ENCODE data around the gene STK32B.
"Not testable (repeated sequence)": the region's sequence is repeated elsewhere in the genome, so short reads cannot be mapped to it uniquely, and the experiment has no call there.

Gene STK32B

DNA sequence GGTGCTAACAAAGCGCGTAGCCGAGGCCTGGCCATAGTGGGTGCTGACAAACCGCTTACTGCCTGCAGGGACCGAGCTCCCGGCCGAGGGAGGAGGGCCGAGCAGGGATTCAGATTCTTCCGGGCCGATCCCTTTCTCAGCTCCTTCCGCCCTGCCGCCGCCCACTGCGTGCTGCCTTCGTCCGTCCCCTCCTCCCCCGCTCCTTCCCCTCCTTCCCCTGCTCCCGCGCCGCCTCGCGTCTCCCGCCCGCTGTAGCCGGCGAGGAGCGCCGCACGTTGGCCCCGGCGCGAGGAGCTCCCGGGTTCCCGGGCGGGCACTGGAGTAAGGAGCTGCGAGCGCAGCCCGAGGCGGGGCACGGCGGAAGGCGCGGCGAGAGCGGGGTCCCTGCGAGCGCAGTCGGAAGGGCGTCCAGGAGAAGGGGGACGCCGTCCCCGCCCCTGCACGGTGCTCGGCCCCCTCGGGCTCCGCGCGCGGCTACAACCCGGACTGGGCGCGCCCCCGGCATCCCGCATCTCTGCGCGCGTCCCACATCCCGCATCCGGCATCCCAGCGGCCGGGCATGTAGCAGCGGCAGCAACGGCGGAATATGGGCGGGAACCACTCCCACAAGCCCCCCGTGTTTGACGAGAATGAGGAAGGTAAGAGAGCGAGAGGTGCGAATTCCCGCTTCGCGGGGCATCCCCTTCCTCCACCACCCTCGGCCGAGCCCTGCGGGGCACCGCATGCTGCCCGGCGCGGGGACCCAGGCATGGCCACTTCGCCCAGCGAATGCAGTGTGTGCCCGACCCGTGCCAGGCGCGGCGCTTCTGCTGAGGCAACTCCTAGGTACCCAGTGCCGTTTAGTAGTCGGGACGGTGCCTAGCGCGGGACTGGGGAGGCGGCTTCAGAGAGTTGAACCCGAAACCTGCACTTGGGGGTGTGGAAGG, at the start of gene STK32B:
Gene STK32B (plus strand): TSS at position 203 of the 926 bp plus-strand sequence.
- peak; percentile 39 for DNase-seq (ENCODE audit: low read depth)

GRCh38 chr4:5001641-5002040, 49.6 kb upstream of the STK32B start:
- DNase-seq (ENCODE audit: low read depth), result not testable (repeated sequence)

DNA sequence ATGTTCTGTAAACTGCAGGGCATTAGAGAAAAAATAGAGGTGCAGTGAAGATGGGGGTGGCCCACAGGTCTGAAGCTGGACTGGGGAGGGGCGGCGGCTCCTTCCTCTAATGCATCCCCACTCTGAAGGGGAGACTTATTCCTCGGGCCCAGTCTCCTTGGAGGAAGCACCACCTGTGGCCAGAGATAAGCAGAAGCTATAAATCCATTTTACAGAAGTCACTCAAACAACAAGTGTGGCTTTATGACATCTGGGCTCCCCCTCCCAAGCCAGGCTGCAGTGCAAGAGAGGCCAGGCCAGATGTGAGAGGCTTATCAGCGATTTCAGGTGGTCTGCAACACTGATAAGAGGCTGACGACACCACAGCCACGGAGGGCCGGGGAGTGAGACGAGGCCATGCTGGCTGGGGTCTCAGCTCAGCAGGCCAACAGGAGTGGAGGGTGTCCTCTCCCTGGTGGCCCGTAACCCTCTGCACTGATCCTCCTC, 47.9 kb upstream of the STK32B start:
- DNase-seq (ENCODE audit: low read depth), result no peak

GRCh38 chr4:5003918-5004317, 47.4 kb upstream of the STK32B start:
- no peak for DNase-seq (ENCODE audit: low read depth)

DNA sequence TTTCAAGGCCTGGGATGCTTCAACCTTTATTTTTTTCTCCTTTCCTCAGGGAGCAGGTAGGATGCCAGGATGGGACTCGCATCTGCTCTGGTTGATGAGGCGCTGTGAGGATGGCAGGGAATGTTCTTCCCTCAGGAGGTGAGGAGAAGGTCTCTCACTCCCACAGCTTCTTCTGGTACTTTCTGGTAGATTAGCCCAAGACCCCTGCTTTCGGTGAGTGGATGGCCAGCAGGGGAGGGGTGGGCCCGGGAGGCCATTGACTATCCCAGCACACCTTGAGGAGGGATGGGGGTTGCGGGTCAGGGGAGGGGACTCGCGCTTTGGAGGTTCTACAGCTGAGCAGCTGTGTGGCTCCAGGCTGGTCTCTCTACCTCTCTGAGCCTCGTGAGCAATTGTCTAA, 46.8 kb upstream of the STK32B start:
- DNase-seq (ENCODE audit: low read depth), result no peak

- not testable (repeated sequence) for DNase-seq (ENCODE audit: low read depth)
These were observed 44.3 kb upstream of the STK32B start for GRCh38 chr4:5006932-5007331.

DNA sequence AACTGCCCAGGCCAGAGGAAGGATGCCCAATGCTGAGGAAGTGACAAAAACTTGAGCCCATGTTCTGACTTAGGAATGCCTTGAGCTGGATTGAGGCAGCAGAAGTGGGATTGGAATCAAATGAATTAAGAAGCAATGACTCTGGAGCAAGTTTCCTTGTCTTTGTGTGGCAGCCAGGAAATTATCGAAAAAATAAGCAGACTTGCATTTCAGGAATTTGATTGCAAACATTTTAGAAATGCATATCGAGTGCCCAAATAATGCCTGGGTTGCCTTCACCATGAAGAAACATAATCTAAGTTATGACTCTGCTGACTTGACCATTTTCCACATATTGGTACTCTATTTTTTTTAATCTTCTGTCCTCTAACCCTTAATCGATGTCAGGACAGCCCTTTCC, 41.5 kb upstream of the STK32B start:
- no peak for DNase-seq (ENCODE audit: low read depth)

GRCh38 chr4:5010984-5011383, 40.3 kb upstream of the STK32B start:
- no peak for DNase-seq (ENCODE audit: low read depth)

- no peak for DNase-seq (ENCODE audit: low read depth)
These were observed 38.9 kb upstream of the STK32B start for GRCh38 chr4:5012244-5012898.

- DNase-seq (ENCODE audit: low read depth), result no peak
These were observed 38.3 kb upstream of the STK32B start for GRCh38 chr4:5012958-5013357.

DNA sequence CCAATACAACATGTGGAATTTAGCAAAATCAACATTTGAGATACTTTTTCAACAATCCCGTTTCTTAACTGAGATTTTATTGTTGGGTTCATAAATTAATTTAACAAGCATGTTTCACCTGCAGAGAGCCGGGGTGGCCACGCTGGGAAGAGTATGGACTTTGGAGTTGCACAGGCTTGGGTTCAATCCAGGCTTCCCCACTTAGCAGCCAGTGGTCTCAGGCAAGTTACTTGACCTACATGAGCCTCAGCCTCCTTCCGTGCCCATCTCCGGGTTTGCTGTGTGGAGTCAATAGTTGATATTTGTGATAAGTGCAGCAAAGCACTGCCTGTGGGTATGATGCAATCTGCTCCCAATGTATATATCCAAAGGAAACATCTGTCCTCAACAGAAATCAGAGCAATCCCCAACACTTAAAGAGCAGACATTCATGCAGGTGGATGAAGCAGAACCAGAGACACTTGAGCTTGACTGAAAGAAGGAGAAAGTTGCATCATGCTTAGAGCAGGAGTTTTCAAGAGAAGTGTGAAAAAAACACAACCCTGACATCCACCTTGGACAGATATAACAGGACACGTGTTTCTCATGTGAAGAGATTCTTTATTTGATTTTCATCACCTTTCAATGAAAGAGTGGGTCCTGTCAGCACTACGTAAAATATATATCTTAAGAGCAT, 37.1 kb upstream of the STK32B start:
- no peak for DNase-seq (ENCODE audit: low read depth)

DNA sequence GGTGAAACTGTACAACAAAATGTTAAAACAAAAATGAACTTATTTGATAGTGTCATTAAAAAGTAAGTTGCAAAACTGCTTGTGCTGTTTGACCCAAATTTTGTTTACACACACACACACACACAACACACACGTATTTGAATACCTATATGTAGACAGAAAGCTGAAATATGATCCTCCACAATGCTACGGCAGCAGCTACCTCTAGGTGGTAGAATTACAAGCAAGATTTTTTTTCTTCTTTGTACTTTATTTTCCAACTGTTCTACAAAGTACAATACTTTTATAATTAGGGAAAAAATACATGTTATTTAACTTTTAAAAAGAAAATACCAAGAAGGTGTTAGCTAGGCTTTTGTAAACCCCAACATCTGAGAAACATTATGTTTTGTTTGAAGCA, 33.2 kb upstream of the STK32B start:
- no peak for DNase-seq (ENCODE audit: low read depth)

DNA sequence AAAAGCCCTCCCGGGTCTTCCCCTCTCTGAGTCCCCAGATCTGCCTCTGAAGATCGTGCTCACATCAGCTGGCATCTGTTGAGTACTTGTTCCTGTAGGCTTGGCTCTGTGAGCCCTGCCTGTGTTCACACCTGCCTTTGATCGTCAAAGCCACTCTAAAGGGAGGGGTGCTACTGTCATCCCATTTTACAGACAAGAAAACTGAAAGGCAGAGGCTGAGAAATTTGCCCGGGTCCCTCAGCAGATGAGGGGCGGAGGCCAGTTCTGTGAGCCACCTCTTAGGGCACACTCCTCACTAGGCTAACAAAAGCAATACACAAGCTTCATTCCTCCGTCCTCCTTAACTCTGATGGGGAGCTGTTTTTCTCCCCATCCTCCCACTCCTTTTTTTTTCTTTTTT, 32.7 kb upstream of the STK32B start:
- no peak for DNase-seq (ENCODE audit: low read depth)

GRCh38 chr4:5019274-5019673, 32.0 kb upstream of the STK32B start, which contains the start of gene CYTL1:
Gene CYTL1, minus strand, starts transcription at chr4:5019458. Its CDS starts 13 bp downstream, at chr4:5019445.
- DNase-seq (ENCODE audit: low read depth), result no peak

DNA sequence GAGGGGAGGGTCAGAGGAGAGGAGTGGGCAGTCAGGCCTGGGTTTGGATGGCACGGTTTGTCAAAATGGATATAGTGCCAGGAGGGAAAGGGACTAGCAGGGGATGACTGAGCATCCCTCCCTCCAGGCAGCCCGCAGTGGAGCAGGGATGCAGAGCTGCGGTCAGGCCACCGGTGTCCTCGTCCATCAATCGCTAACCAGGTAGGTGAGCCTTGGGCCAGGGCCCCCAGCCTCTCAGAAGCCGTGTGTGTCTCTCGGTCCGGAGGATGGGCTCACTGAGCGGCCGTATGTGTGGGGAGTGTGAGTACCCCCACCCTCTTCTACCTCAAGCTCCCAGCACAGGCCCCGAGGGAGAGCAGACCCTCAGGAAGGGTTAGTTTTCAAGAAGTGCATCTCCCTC, 31.5 kb upstream of the STK32B start:
- DNase-seq (ENCODE audit: low read depth), result no peak

GRCh38 chr4:5020341-5020740, 30.9 kb upstream of the STK32B start:
- no peak for DNase-seq (ENCODE audit: low read depth)

GRCh38 chr4:5021546-5021945, 29.7 kb upstream of the STK32B start:
- DNase-seq (ENCODE audit: low read depth), result no peak

DNA sequence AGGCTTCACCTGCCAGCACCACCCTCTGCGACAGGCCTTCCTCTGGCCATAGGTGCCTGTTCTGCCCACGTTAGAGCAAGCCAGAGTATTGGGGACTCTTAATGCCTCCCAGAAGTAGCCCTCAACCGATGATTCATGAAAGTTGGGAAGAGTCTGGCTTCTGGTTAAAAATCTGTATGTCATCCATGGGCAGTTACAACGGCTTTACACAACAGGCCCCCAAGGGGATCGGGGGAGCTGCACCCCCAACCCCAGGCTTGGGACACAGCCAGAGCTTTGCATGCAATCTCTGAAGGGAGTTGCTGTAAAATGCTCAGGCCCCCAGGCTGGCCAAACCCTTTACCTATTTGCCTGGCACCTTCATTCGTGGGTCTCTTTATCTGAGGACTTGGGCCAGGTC, 26.6 kb upstream of the STK32B start:
- DNase-seq (ENCODE audit: low read depth), result no peak

- DNase-seq (ENCODE audit: low read depth), result no peak
These were observed 24.9 kb upstream of the STK32B start for GRCh38 chr4:5026371-5026770.

GRCh38 chr4:5027346-5027745, 23.9 kb upstream of the STK32B start:
- DNase-seq (ENCODE audit: low read depth), result no peak

- DNase-seq (ENCODE audit: low read depth), result no peak
These were observed 22.8 kb upstream of the STK32B start for GRCh38 chr4:5028480-5028879.

GRCh38 chr4:5029447-5029846, 21.8 kb upstream of the STK32B start:
- DNase-seq (ENCODE audit: low read depth), result no peak

DNA sequence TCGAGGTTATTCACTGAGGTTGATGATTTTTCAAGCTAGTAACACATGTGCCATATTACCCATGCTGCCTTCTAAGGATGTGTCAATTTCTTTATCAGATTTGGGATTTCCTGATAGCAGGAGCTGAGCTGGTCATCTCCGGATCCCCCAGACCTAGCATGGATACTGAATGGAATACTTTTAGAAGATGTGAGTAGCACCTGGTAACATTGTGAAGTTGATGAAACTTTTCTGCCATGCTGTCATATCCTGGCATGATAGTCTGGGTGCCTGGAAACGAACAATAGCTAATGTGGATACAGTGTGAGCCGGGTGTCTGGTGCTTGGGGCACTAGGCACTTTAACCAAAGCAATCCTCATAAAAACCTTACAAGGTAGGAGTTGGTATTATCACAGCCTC, 21.1 kb upstream of the STK32B start:
- no peak for DNase-seq (ENCODE audit: low read depth)
